GM10248 (cell line): Measurements from ENCODE around the gene LTF.

Experiments
- CTCF ChIA-PET: fragments of 300-600 bp; sonication (Branson Sonifier 250); formaldehyde crosslinking; extraction: SDS; loops from one replicate; lab custom pipeline; 2021; ENCODE audit warnings: antibody characterized with exemption; lab: Yijun Ruan, JAX
- POLR2A ChIA-PET: fragments of 350-650 bp; sonication (Branson Sonifier 250); formaldehyde crosslinking; extraction: SDS; loops from one replicate; lab custom pipeline; 2020; ENCODE audit warnings: antibody characterized with exemption; lab: Yijun Ruan, JAX
- DNase-seq: peaks from one replicate; pipeline ENCODE4 v3.0.0; 2012; ENCODE audit errors: extremely low spot score
- TF ChIP-seq, protein P1 (sequence below): IDR thresholded peaks from 2 replicates; pipeline ENCODE4 v1.5.1; 2012; ENCODE audit warnings: mild to moderate bottlenecking, low read depth; ENCODE audit errors: extremely low read depth, missing control alignments, control extremely low read depth

The LTF gene

DNA sequence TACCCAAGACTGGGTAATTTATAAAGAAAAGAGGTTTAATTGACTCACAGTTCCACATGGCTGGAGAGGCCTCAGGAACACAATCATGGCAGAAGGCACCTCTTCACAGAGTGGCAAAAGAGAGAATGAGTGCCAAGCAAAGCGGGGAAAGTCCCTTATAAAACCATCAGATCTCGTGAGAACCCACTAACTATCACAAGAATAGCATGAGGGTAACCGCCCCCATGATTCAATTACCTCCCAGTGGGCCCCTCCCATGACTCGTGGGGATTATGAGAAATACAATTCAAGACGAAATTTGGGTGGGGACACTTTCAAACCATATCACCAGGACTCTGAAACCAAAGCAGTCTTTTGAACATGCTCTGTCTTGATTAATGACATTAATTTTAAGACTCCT, 40.1 kb upstream of the LTF start:
- TF ChIP-seq, protein P1, sequence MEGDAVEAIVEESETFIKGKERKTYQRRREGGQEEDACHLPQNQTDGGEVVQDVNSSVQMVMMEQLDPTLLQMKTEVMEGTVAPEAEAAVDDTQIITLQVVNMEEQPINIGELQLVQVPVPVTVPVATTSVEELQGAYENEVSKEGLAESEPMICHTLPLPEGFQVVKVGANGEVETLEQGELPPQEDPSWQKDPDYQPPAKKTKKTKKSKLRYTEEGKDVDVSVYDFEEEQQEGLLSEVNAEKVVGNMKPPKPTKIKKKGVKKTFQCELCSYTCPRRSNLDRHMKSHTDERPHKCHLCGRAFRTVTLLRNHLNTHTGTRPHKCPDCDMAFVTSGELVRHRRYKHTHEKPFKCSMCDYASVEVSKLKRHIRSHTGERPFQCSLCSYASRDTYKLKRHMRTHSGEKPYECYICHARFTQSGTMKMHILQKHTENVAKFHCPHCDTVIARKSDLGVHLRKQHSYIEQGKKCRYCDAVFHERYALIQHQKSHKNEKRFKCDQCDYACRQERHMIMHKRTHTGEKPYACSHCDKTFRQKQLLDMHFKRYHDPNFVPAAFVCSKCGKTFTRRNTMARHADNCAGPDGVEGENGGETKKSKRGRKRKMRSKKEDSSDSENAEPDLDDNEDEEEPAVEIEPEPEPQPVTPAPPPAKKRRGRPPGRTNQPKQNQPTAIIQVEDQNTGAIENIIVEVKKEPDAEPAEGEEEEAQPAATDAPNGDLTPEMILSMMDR: no peak
- DNase-seq: no peak
- ChIA-PET CTCF (interaction anchor here (1.3 kb wide), 1 partner anchor 54 kb away, joined by 3 read pairs; no protein-coding TSS in a partner anchor), POLR2A (no interaction called here)

DNA sequence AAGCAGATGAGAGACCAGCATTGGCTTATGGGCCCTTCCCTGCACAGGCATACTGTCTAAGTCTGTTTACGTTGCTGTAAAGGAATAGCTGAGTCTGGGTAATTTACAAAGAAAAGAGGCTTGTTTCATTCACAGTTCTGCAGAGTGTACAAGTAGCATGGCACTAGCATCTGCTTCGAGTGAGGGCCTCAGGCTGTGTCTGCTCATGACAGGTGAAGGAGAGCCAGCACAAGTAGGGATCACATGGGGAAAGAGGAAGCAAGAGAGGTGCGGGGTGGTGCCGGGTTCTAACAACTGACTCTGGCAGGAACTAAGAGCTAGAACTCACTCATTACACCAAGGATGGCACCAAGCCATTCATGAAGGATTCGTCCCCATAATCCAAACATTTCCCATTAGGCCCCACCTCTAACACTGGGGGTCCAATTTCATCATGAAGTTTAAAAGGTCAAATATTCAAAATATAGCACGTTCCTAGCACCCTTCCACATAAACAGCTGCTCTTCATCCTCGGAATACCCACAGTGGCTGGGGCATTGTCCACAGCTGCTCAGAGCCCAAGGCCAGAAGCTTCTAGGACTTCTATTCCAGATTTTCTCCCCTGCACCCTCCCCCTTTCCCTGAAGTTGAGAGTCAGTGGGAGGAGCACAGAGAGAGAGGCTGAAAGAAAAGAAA, 38.6 kb upstream of the LTF start:
- TF ChIP-seq, protein P1: no peak
- ChIA-PET POLR2A (no interaction called here), CTCF (interaction anchor here (1.0 to 6.9 kb wide), 5 partner anchors 10 to 127 kb away, joined by 3 to 79 read pairs (median 6); no protein-coding TSS in a partner anchor)
- no peak for DNase-seq

DNA sequence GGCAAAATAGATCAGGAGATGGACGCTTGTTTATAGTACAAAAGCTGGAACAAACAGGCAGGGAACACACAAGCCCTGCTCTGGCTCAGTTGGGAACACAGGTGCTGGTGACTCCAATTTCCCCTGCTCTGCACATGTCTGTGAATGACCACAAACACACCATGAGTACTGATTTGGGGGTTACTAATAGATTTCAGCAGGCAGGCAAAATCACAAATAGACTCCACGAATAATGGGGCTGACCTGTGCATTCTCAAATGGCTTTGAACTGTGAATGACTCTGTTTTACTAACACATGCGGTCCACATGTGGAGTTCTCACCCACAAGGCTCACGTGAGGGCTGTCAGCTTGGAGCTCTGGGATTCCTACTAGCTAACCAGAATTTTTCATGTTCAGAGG, 37.0 kb upstream of the LTF start:
- TF ChIP-seq, protein P1: no peak
- DNase-seq: no peak
- ChIA-PET CTCF (interaction anchor here (1.7 to 6.9 kb wide), 2 partner anchors 11 to 12 kb away, joined by 7 to 79 read pairs; no protein-coding TSS in a partner anchor), POLR2A (interaction anchor here (0.6 kb wide), 1 partner anchor 50 kb away, joined by 6 read pairs; no protein-coding TSS in a partner anchor)

DNA sequence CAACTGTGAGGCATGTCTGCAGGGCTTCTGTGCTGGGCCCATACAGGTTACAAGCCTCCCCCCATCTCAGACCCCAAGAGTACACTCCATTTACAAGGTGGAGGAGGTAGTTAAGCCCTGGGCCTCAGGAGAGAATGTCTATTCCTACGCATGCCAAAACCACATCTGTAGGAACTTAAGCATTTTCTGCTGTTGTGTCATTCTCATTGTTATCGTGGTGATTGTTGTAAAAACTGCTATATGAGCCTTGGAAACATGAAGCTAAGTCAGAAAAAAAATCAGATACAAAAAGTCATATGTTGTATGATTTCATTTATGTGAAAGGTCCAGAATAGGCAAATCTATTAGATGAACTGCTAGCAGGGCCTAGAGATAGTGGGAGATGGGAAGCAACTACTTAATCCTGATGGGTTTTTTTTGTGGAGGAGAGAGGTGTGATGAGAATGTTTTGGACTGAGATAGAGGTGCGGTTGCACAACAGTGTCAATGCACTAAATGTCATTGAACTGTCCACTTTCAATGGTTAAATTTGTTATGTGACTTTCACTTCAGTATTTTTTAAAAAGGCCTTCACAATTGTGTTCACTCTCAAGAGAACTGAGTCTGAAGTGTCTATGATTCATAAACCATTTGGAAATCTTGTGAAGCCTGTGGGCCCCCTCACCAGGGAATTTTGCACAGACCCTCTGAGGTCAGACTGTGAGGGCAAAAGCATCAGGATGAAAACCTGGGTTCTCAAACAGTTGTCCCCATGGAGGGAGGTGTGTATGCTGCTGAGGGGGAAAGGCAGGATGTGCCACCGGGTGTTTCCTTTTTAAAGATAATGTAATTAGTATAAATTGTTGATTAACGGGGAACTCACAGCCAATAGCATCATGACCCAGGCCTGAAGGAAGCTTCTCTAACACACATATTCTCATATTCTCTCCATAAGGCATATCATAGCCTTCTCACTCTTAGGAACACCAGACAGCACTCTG, 36.2 kb upstream of the LTF start:
- TF ChIP-seq, protein P1: no peak
- POLR2A ChIA-PET: no interaction called here
- CTCF ChIA-PET: interaction anchor here (2.2 to 6.9 kb wide), 2 partner anchors 12 to 57 kb away, joined by 15 to 79 read pairs; no protein-coding TSS in a partner anchor
- DNase-seq: peak; percentile 28

DNA sequence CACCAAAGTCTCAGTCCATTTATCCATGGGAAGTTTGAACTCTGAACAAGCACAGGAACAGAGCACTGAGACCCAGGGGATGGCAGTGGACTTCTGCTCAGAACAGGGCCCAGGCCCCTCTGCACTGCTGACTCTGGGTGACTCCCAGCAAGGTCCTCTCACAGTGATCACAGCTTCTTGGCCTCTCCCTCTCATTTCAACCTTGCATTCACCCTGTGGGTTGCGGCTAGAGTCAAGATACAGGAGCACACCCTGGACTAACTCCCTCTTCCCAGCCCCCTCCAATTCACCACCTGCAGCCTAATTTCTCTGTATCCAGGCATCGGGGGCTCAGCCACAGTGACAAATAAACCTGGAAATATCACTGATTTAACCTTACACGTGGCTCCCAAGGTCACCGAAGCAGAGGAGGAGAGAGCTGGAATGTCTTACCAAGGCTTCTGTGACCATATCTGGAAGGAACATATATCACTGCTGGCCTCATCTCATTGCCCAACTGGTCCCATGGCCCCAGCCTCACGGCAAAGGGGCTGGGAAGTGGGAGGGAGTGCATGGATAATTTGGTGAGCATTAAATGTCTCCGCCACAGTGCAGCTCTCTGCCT, 34.3 kb upstream of the LTF start:
- TF ChIP-seq, protein P1: no peak
- no peak for DNase-seq
- ChIA-PET CTCF (interaction anchor here (2.2 to 6.9 kb wide), 3 partner anchors 10 to 130 kb away, joined by 15 to 79 read pairs (median 15); no protein-coding TSS in a partner anchor), POLR2A (no interaction called here)

DNA sequence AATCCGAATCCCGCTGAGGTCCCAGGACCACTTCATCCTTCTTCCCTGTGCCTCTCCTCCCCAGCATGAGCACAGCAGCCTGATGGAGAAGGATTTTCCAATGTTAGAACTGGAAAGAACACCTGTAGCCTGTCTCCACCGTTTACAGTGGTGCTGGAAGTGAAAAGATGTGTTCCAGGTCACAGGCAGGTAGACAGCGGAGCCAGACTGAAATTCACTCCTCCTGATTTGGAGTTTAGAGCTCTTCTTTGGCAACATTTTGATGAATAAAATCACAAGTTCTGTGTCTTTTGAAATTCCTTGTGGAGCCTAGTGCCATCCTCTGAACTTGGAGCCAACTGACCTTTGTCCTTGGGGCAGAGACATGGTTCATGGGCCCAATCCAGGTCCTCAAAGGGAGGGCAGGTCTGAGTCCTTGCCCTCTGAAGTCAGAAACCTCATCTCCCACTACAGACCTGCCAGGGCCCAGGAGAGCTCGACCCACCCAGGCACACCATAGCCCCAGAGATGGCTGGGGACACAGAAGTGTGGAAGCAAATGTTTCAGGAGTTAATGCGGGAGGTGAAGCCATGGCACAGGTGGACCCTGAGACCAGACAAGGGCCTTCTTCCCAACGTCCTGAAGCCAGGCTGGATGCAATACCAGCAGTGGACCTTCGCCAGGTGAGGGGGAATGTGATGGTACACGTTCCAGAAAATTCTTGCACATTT, 33.0 kb upstream of the LTF start, which contains the start of gene RTP3:
TSS of gene RTP3 (plus strand) at position 421 of the 710 bp plus-strand sequence. CDS start at position 508, 87 bp downstream.
- TF ChIP-seq, protein P1: no peak
- CTCF ChIA-PET: interaction anchor here (1.3 to 6.9 kb wide), 6 partner anchors 8 to 132 kb away, joined by 3 to 79 read pairs (median 11); no protein-coding TSS in a partner anchor
- no peak for DNase-seq
- POLR2A ChIA-PET: no interaction called here
